Progenitor cell of endocrine pancreas (in vitro differentiated cells): ENCODE results near the gene KBTBD2. TPM values are rescaled to one million over a fixed set of nuclear protein-coding genes. Genes with fewer than 3 reads are reported as not detected.
"Not testable (repeated sequence)": the region's sequence is repeated elsewhere in the genome, so short reads cannot be mapped to it uniquely, and the experiment has no call there.

ENCODE experiments used
- DNase-seq: peaks from one replicate; pipeline ENCODE4 v3.0.0; 2021; ENCODE audit warnings: low spot score; ENCODE audit not compliant: unreplicated experiment
- H3K27ac Mint-ChIP-seq: 2 replicates; pipeline ENCODE4 v1.8.0; 2021; ENCODE audit warnings: mild to moderate bottlenecking, moderate library complexity, mixed read lengths
- H3K27me3 Mint-ChIP-seq: 2 replicates; pipeline ENCODE4 v1.8.0; 2021; ENCODE audit warnings: mixed read lengths
- H3K36me3 Mint-ChIP-seq: 2 replicates; pipeline ENCODE4 v1.8.0; 2022; ENCODE audit warnings: mixed read lengths; ENCODE audit not compliant: insufficient read depth
- H3K4me1 Mint-ChIP-seq: 2 replicates; pipeline ENCODE4 v1.8.0; 2021; ENCODE audit warnings: low read depth, mixed read lengths
- H3K4me3 Mint-ChIP-seq: 2 replicates; pipeline ENCODE4 v1.8.0; 2021; ENCODE audit warnings: low read depth, mild to moderate bottlenecking, moderate library complexity, mixed read lengths
- H3K9me3 Mint-ChIP-seq: 2 replicates; pipeline ENCODE4 v1.8.0; 2021; ENCODE audit warnings: low read depth, mixed read lengths
- total RNA-seq: library from RNA; stranded (reverse); gene quantifications from 2 replicates; pipeline ENCODE4 v1.2.1, GENCODE V29; 2021

KBTBD2 gene
- total RNA-seq, 1 donor from 2014 or later: 48.1 TPM

GRCh38 chr7:32828996-32829752 lies 62.4 kb downstream of the KBTBD2 start:
- H3K9me3 Mint-ChIP-seq, H3K27ac Mint-ChIP-seq, H3K4me1 Mint-ChIP-seq, H3K36me3 Mint-ChIP-seq, H3K27me3 Mint-ChIP-seq, DNase-seq, H3K4me3 Mint-ChIP-seq: not testable (repeated sequence)

Other genes with a start within 250 kb of the KBTBD2 start
- gene FKBP9, start 65.7 kb upstream of the KBTBD2 start, total RNA-seq: 86.4 and 90.7 TPM in 2 replicates
- gene NT5C3A, start 171.0 kb upstream of the KBTBD2 start, total RNA-seq: 35.0 and 36.1 TPM in 2 replicates
- 26.2 and 27.7 TPM in 2 replicates for gene RP9, start 217.6 kb upstream of the KBTBD2 start, total RNA-seq
- 22.8 and 25.5 TPM in 2 replicates for gene BBS9, start 237.8 kb upstream of the KBTBD2 start, total RNA-seq